IMR-90 (cell line): ENCODE results near the gene TIGD7. TPM values are rescaled to one million over a fixed set of nuclear protein-coding genes. Genes with fewer than 3 reads are reported as not detected.

Experiments
- ATAC-seq: fragments of 200-7000 bp; cut with Tn5 transposase; 2 replicates; pipeline ENCODE4 v1.9.1; 2020; ENCODE audit warnings: low read depth, mild to moderate bottlenecking, moderate library complexity
- BruUV-seq: library from RNA; stranded (reverse); fragments of 400-500 nt; replicated peaks from 2 replicates; lab custom pipeline; 2021; lab: Mats Ljungman, UMichigan
- CTCF ChIA-PET: fragments of 300-600 bp; formaldehyde crosslinking; extraction: SDS; loops from one replicate; lab custom pipeline; 2021; ENCODE audit warnings: antibody characterized with exemption; lab: Yijun Ruan, JAX
- POLR2A ChIA-PET: fragments of 300-600 bp; sonication (Branson Sonifier 250); formaldehyde crosslinking; loops from one replicate; lab custom pipeline; 2022; ENCODE audit warnings: antibody characterized with exemption; ENCODE audit not compliant: unreplicated experiment; lab: Charles Lee
- DNase-seq: peaks from one replicate; pipeline ENCODE4 v3.0.0; 2013
- H2AFZ ChIP-seq: replicated peaks from 2 replicates; pipeline ENCODE3; 2013; ENCODE audit warnings: low read length, mild to moderate bottlenecking; ENCODE audit not compliant: poor library complexity
- H2AK5ac ChIP-seq: 2 replicates; pipeline ENCODE4 v1.6.1; 2013; ENCODE audit warnings: low read depth, low read length, inconsistent platforms
- H2AK9ac ChIP-seq: replicated peaks from 2 replicates; pipeline ENCODE3; 2013; ENCODE audit warnings: mild to moderate bottlenecking, low read depth, low read length, moderate library complexity; ENCODE audit not compliant: poor library complexity
- H2BK120ac ChIP-seq: 2 replicates; pipeline ENCODE4 v1.6.1; 2013; ENCODE audit warnings: low read depth, low read length, inconsistent platforms
- H2BK15ac ChIP-seq: 3 replicates; pipeline ENCODE4 v1.6.1; 2013; ENCODE audit warnings: low read depth, low read length, inconsistent platforms
- H2BK20ac ChIP-seq: 2 replicates; pipeline ENCODE4 v1.6.1; 2013; ENCODE audit warnings: low read depth, mild to moderate bottlenecking, inconsistent platforms, low read length, moderate library complexity
- H2BK5ac ChIP-seq: 2 replicates; pipeline ENCODE4 v1.6.1; 2013; ENCODE audit warnings: mild to moderate bottlenecking, low read depth, low read length, inconsistent platforms; ENCODE audit not compliant: poor library complexity, severe bottlenecking
- H3K14ac ChIP-seq: replicated peaks from 2 replicates; pipeline ENCODE4 v1.6.1; 2013; ENCODE audit warnings: low read depth, low read length, inconsistent platforms
- H3K18ac ChIP-seq: 2 replicates; pipeline ENCODE4 v1.6.1; 2013; ENCODE audit warnings: low read depth, low read length, control low read depth
- H3K23ac ChIP-seq: 2 replicates; pipeline ENCODE4 v1.6.1; 2013; ENCODE audit warnings: low read depth, low read length, inconsistent platforms
- H3K27ac ChIP-seq: 2 replicates; pipeline ENCODE4 v1.5.1; 2013; ENCODE audit warnings: mild to moderate bottlenecking, control low read depth, low read length; ENCODE audit not compliant: insufficient read depth
- H3K27me3 ChIP-seq: 2 replicates; pipeline ENCODE4 v1.6.1; 2013; ENCODE audit warnings: low read length; ENCODE audit not compliant: control insufficient read depth, insufficient read depth
- H3K36me3 ChIP-seq: 2 replicates; pipeline ENCODE4 v1.6.1; 2013; ENCODE audit warnings: low read length, mixed read lengths; ENCODE audit not compliant: control insufficient read depth, insufficient read depth
- H3K4ac ChIP-seq: 2 replicates; pipeline ENCODE4 v1.6.1; 2013; ENCODE audit warnings: low read depth, low read length, inconsistent platforms
- H3K4me1 ChIP-seq: 2 replicates; pipeline ENCODE4 v1.6.1; 2013; ENCODE audit warnings: low read length, mixed read lengths; ENCODE audit not compliant: control insufficient read depth, insufficient read depth
- H3K4me2 ChIP-seq: 2 replicates; pipeline ENCODE4 v1.6.1; 2013; ENCODE audit warnings: low read depth, mild to moderate bottlenecking, control low read depth, low read length, moderate library complexity
- H3K4me3 ChIP-seq: 2 replicates; pipeline ENCODE4 v1.5.1; 2013; ENCODE audit warnings: low read depth, mild to moderate bottlenecking, control low read depth, low read length, moderate library complexity; ENCODE audit not compliant: insufficient read depth
- H3K56ac ChIP-seq: 2 replicates; pipeline ENCODE4 v1.6.1; 2013; ENCODE audit warnings: low read length, inconsistent platforms; ENCODE audit not compliant: insufficient read depth; ENCODE audit errors: extremely low read depth
- H3K79me1 ChIP-seq, 2 experiments: 2 replicates each; pipeline ENCODE4 v1.6.1; 2013; ENCODE audit warnings: low read length in 2 of 2, inconsistent platforms in 1 of 2, low read depth in 1 of 2
- H3K9ac ChIP-seq: 2 replicates; pipeline ENCODE4 v1.6.1; 2013; ENCODE audit warnings: low read depth, low read length, control low read depth
- H3K9me1 ChIP-seq: 2 replicates; pipeline ENCODE4 v1.6.1; 2013; ENCODE audit warnings: low read length, inconsistent platforms; ENCODE audit not compliant: insufficient read depth
- H3K9me3 ChIP-seq: 2 replicates; pipeline ENCODE4 v1.6.1; 2013; ENCODE audit warnings: low read length; ENCODE audit not compliant: control insufficient read depth, insufficient read depth
- H4K20me1 ChIP-seq: 2 replicates; pipeline ENCODE4 v1.6.1; 2013; ENCODE audit warnings: low read length, inconsistent platforms; ENCODE audit not compliant: insufficient read depth
- H4K5ac ChIP-seq: 2 replicates; pipeline ENCODE4 v1.6.1; 2013; ENCODE audit warnings: mild to moderate bottlenecking, low read depth, low read length, control low read depth
- H4K8ac ChIP-seq, 2 experiments: 2 replicates each; pipeline ENCODE4 v1.6.1; 2013; ENCODE audit warnings: low read depth in 2 of 2, low read length in 2 of 2, control low read depth in 1 of 2, inconsistent platforms in 1 of 2
- H4K91ac ChIP-seq: 2 replicates; pipeline ENCODE4 v1.6.1; 2013; ENCODE audit warnings: low read depth, low read length, inconsistent platforms; ENCODE audit not compliant: insufficient read depth
- CHD1 ChIP-seq: IDR thresholded peaks from 2 replicates; pipeline ENCODE4 v1.6.1; 2012; ENCODE audit warnings: low read depth, low read length, improper control_type of control experiment
- MXI1 ChIP-seq: IDR thresholded peaks from 2 replicates; pipeline ENCODE4 v1.6.1; 2012; ENCODE audit warnings: low read depth, mild to moderate bottlenecking, low read length, moderate library complexity, borderline replicate concordance
- RAD21 ChIP-seq: IDR thresholded peaks from 2 replicates; pipeline ENCODE4 v1.6.1; 2012; ENCODE audit warnings: low read length, improper control_type of control experiment
- WGBS, 2 experiments: methylation state at CpG; one replicate each; pipeline versions ENCODE4 v1.1.5 to v1.1.7; 2013; ENCODE audit warnings: missing lambda C conversion rate in 2 of 2; ENCODE audit not compliant: insufficient read length in 1 of 2; ENCODE audit errors: extremely low coverage in 2 of 2; 5-methylcytosine and 5-hydroxymethylcytosine counted together
- dilution Hi-C: fragments of 300-500 bp; cut with HindIII; formaldehyde crosslinking; loops from one replicate; pipeline ENCODE4 v1.14.3; 2018; ENCODE audit warnings: low sequenced_read_pairs; ENCODE audit not compliant: unreplicated experiment
- in situ Hi-C: fragments of 300-500 bp; cut with MboI; formaldehyde crosslinking; loops from 3 replicates; pipeline ENCODE4 v1.14.3; 2019; ENCODE audit warnings: low sequenced_read_pairs, inconsistent platforms, mixed read lengths
- intact Hi-C: fragments of 100-400 bp; cut with micrococcal nuclease; formaldehyde crosslinking; loops from 2 replicates; pipeline ENCODE4 v1.10.0; 2022
- polyA plus RNA-seq, 3 experiments: library from polyadenylated mRNA; depleted of rRNA; stranded (reverse); fragments of >200 nt; gene quantifications; 2 replicates each; pipeline ENCODE4 v1.2.3, GENCODE V29; 2012; ENCODE audit warnings: low replicate concordance in 1 of 3
- total RNA-seq: library from RNA; depleted of rRNA; stranded (reverse); fragments of >200 nt; gene quantifications from 2 replicates; pipeline ENCODE4 v1.2.3, GENCODE V29; 2012
- TF ChIP-seq, protein P1 (sequence below): fragments of 150-350 bp; IDR thresholded peaks from 2 replicates; pipeline ENCODE4 v1.6.1; 2017; ENCODE audit warnings: mild to moderate bottlenecking, antibody characterized with exemption, low read length, low read depth
- TF ChIP-seq, protein P2 (sequence below): conservative IDR thresholded peaks from 2 replicates; pipeline ENCODE4 v1.5.1; 2012; ENCODE audit warnings: mild to moderate bottlenecking, low read depth, low read length, improper control_type of control experiment

TIGD7 gene
- total and polyA plus RNA-seq, 2 of the 4 experiments (the other 2 are of a cell fraction), result 2.5 to 2.7 TPM

DNA sequence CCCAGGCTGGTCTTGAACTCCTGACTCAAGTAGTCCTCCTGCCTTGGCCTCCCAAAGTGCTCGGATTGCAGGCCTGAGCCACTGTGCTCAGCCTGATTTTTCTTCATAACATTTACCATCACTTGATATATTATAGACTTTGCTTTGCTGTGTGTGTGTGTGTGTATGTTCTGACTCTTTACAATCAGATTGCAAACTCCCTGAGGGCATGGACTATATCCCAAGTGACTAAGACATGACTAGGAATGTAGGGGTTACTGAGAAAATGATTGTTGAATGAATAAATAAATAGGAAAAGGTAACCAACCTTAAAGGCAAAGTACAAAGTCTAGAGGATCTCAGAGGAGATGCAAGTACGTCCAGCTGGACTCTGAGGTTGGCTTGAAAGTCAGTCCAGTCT lies 40.8 kb upstream of the TIGD7 start:
- no TSS peak for BruUV-seq
- Histone ChIP-seq H3K27me3 (no peaks in the 10 kb centered on the region; the same call in 1 of the 2 replicates), H2BK20ac (no peak overlapping the region), H3K4me1 (no peaks in the 10 kb centered on the region), H4K91ac (no peak overlapping the region), H3K4me2 (no peak overlapping the region), H3K4ac (no peak overlapping the region), H4K20me1 (no peaks in the 10 kb centered on the region), H3K14ac (no peak overlapping the region), H3K18ac (no peak overlapping the region), H3K79me1 (no peaks in the 10 kb centered on the region), H2AK5ac (no peak overlapping the region), H3K9me3 (peaks cover 1% of the 10 kb centered on the region; the same call in 1 of the 2 replicates), H3K9me1 (no peaks in the 10 kb centered on the region), H4K5ac (no peak overlapping the region), H2BK5ac (no peak overlapping the region), H2BK120ac (no peak overlapping the region), H3K36me3 (no peaks in the 10 kb centered on the region), H4K8ac (no peak overlapping the region), H3K9ac (no peak overlapping the region), H3K4me3 (no peak overlapping the region), H2AFZ (no peak overlapping the region), H3K23ac (no peak overlapping the region), H3K56ac (no peak overlapping the region), H2AK9ac (no peak overlapping the region), H2BK15ac (no peak overlapping the region), H3K27ac (no peak overlapping the region)
- no CpG with 5 or more reads among the region's 2 CpGs for WGBS, 2 experiments
- CTCF ChIA-PET, result no interaction called here
- intact Hi-C loops (no loop called here), dilution Hi-C loops (no loop called here), in situ Hi-C loops (no loop called here)
- POLR2A ChIA-PET, result no interaction called here
- TF ChIP-seq, protein P1, sequence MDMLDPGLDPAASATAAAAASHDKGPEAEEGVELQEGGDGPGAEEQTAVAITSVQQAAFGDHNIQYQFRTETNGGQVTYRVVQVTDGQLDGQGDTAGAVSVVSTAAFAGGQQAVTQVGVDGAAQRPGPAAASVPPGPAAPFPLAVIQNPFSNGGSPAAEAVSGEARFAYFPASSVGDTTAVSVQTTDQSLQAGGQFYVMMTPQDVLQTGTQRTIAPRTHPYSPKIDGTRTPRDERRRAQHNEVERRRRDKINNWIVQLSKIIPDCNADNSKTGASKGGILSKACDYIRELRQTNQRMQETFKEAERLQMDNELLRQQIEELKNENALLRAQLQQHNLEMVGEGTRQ, result no peak
- TF ChIP-seq, protein P2, sequence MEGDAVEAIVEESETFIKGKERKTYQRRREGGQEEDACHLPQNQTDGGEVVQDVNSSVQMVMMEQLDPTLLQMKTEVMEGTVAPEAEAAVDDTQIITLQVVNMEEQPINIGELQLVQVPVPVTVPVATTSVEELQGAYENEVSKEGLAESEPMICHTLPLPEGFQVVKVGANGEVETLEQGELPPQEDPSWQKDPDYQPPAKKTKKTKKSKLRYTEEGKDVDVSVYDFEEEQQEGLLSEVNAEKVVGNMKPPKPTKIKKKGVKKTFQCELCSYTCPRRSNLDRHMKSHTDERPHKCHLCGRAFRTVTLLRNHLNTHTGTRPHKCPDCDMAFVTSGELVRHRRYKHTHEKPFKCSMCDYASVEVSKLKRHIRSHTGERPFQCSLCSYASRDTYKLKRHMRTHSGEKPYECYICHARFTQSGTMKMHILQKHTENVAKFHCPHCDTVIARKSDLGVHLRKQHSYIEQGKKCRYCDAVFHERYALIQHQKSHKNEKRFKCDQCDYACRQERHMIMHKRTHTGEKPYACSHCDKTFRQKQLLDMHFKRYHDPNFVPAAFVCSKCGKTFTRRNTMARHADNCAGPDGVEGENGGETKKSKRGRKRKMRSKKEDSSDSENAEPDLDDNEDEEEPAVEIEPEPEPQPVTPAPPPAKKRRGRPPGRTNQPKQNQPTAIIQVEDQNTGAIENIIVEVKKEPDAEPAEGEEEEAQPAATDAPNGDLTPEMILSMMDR, result no peak
- TF ChIP-seq MXI1, result no peak
- TF ChIP-seq CHD1, result no peak
- TF ChIP-seq RAD21, result no peak
- DNase-seq (no peak), ATAC-seq (no peak)
